A673 (cell line): ENCODE results near the gene RRM2. TPM values are rescaled to one million over a fixed set of nuclear protein-coding genes. Genes with fewer than 3 reads are reported as not detected.

Experiments used
- BruUV-seq: library from RNA; stranded (reverse); fragments of 400-500 nt; replicated peaks from 2 replicates; lab custom pipeline; 2021; lab: Mats Ljungman, UMichigan
- CTCF ChIA-PET: fragments of 300-600 bp; sonication (Branson Sonifier 250); formaldehyde crosslinking; loops from one replicate; lab custom pipeline; 2022; ENCODE audit warnings: antibody characterized with exemption; lab: Charles Lee
- POLR2A ChIA-PET: fragments of 300-600 bp; sonication (Branson Sonifier 250); formaldehyde crosslinking; loops from one replicate; lab custom pipeline; 2022; ENCODE audit warnings: antibody characterized with exemption; ENCODE audit not compliant: low non-redundant PET; lab: Charles Lee
- DNase-seq: peaks from one replicate; pipeline ENCODE4 v3.0.0-alpha.2; 2015; ENCODE audit warnings: low spot score
- H3K27ac ChIP-seq: fragments of 200-600 bp; sonication (generic); 2 replicates; pipeline ENCODE4 v1.5.1; 2016; ENCODE audit warnings: mixed run types, low read depth, mild to moderate bottlenecking, mixed read lengths, antibody characterized with exemption, low read length; ENCODE audit not compliant: poor library complexity, severe bottlenecking
- H3K27me3 ChIP-seq: fragments of 200-600 bp; sonication (generic); replicated peaks from 2 replicates; pipeline ENCODE4 v1.6.1; 2017; ENCODE audit warnings: mixed run types, low read depth, mild to moderate bottlenecking, mixed read lengths, antibody characterized with exemption, low read length; ENCODE audit not compliant: insufficient read depth, poor library complexity
- H3K36me3 ChIP-seq: fragments of 200-600 bp; sonication (generic); 2 replicates; pipeline ENCODE4 v1.6.1; 2016; ENCODE audit warnings: mixed run types, mild to moderate bottlenecking, mixed read lengths, antibody characterized with exemption, low read length; ENCODE audit not compliant: insufficient read depth, poor library complexity, severe bottlenecking
- H3K4me1 ChIP-seq: fragments of 200-600 bp; sonication (generic); 2 replicates; pipeline ENCODE4 v1.6.1; 2017; ENCODE audit warnings: mixed run types, mild to moderate bottlenecking, mixed read lengths, antibody characterized with exemption, low read length; ENCODE audit not compliant: insufficient read depth, poor library complexity, severe bottlenecking
- H3K4me3 ChIP-seq: fragments of 200-600 bp; sonication (generic); 2 replicates; pipeline ENCODE4 v1.5.1; 2016; ENCODE audit warnings: low read depth, mixed run types, mild to moderate bottlenecking, mixed read lengths, low read length; ENCODE audit not compliant: poor library complexity, severe bottlenecking
- H3K9me3 ChIP-seq: fragments of 200-600 bp; sonication (generic); 2 replicates; pipeline ENCODE4 v1.6.1; 2016; ENCODE audit warnings: mixed run types, low read depth, mild to moderate bottlenecking, mixed read lengths, antibody characterized with exemption, low read length; ENCODE audit not compliant: poor library complexity, severe bottlenecking
- CTCF ChIP-seq: fragments of 300-800, 200-600 bp; sonication (generic); conservative IDR thresholded peaks from 2 replicates; pipeline ENCODE4 v1.5.1; 2017; ENCODE audit warnings: low read depth, mild to moderate bottlenecking, antibody characterized with exemption, low read length, moderate library complexity, mixed read lengths
- EZH2 ChIP-seq: fragments of 200-600 bp; sonication (generic); IDR thresholded peaks from 2 replicates; pipeline ENCODE4 v1.6.1; 2017; ENCODE audit warnings: borderline replicate concordance, low read depth, mild to moderate bottlenecking, mixed read lengths, antibody characterized with exemption, low read length; ENCODE audit not compliant: poor library complexity, severe bottlenecking
- intact Hi-C: fragments of 100-400 bp; cut with micrococcal nuclease; formaldehyde crosslinking; loops from one replicate; pipeline ENCODE4 v1.10.0; 2022; ENCODE audit not compliant: unreplicated experiment
- total RNA-seq: library from RNA; stranded (reverse); gene quantifications from 2 replicates; pipeline ENCODE4 v1.2.3, GENCODE V29; 2021

The RRM2 gene
- total RNA-seq, 1 experiment from 2014 or later: 486 TPM

GRCh38 chr2:10137053-10137843 lies 14.7 kb downstream of the RRM2 start:
- ChIA-PET POLR2A (interaction anchor here (0.6 kb wide), 1 partner anchor 224 kb away, joined by 3 read pairs; no protein-coding TSS in a partner anchor), CTCF (no interaction called here)
- H3K9me3 ChIP-seq: no peaks in the 10 kb centered on the region
- no peaks in the 10 kb centered on the region for H3K4me1 ChIP-seq
- no peaks in the 10 kb centered on the region for H3K27me3 ChIP-seq
- no peak for DNase-seq
- TF ChIP-seq EZH2: no peak
- TF ChIP-seq CTCF: no peak
- H3K4me3 ChIP-seq: no peak overlapping the region
- intact Hi-C loops: no loop called here
- H3K36me3 ChIP-seq: no peaks in the 10 kb centered on the region
- BruUV-seq: no TSS peak
- no peak overlapping the region for H3K27ac ChIP-seq

GRCh38 chr2:10139536-10139935 lies 17.0 kb downstream of the RRM2 start:
- no peak for TF ChIP-seq CTCF
- H3K9me3 ChIP-seq: no peaks in the 10 kb centered on the region
- H3K27me3 ChIP-seq: no peaks in the 10 kb centered on the region
- no peaks in the 10 kb centered on the region for H3K4me1 ChIP-seq
- DNase-seq: no peak
- H3K27ac ChIP-seq: no peak overlapping the region
- H3K36me3 ChIP-seq: no peaks in the 10 kb centered on the region
- ChIA-PET CTCF (no interaction called here), POLR2A (no interaction called here)
- no TSS peak for BruUV-seq
- intact Hi-C loops: no loop called here
- H3K4me3 ChIP-seq: no peak overlapping the region

- Histone ChIP-seq H3K4me3 (no peak overlapping the region), H3K36me3 (no peaks in the 10 kb centered on the region), H3K27ac (no peak overlapping the region), H3K4me1 (no peaks in the 10 kb centered on the region), H3K27me3 (no peaks in the 10 kb centered on the region), H3K9me3 (no peaks in the 10 kb centered on the region)
- intact Hi-C loops: no loop called here
- DNase-seq: no peak
- POLR2A ChIA-PET: no interaction called here
- CTCF ChIA-PET: interaction anchor here (1.6 kb wide), 1 partner anchor 294 kb away, joined by 6 read pairs; no protein-coding TSS in a partner anchor
- no TSS peak for BruUV-seq
- TF ChIP-seq CTCF (no peak), EZH2 (no peak)
These were observed 18.5 kb downstream of the RRM2 start for GRCh38 chr2:10140841-10141610.
